Kidney (tissue), 14 donors: ENCODE measurements around the gene PPM1N. TPM values are rescaled to one million over a fixed set of nuclear protein-coding genes. Genes with fewer than 3 reads are reported as not detected.
A peak's percentile ranks its signal among the peaks of the same experiment; 100 is the strongest.

Source experiments
- DNase-seq, 5 donors: peaks; one replicate each; pipeline ENCODE4 v3.0.0-alpha.2; 2013 to 2020
- FAIRE-seq: peaks from 2 replicates; lab custom pipeline; 2012; peaks lifted over from hg19 to GRCh38; lab: Jason Lieb, UNC
- H3K27ac ChIP-seq, 2 donors: one replicate each; pipeline ENCODE4 v1.7.0; 2013; ENCODE audit warnings: low read depth in 2 of 2, low read length in 2 of 2, inconsistent platforms in 1 of 2
- H3K27me3 ChIP-seq: one replicate; pipeline ENCODE4 v1.7.1; 2013; ENCODE audit warnings: low read length, inconsistent platforms; ENCODE audit not compliant: control insufficient read depth, insufficient read depth
- H3K36me3 ChIP-seq, 3 donors: one replicate each; pipeline versions ENCODE4 v1.7.0 to v1.7.1; 2013; ENCODE audit warnings: low read length in 3 of 3, control low read depth in 1 of 3, inconsistent platforms in 1 of 3; ENCODE audit not compliant: insufficient read depth in 3 of 3, control insufficient read depth in 2 of 3
- H3K4me1 ChIP-seq, 3 donors: one replicate each; pipeline versions ENCODE4 v1.7.0 to v1.7.1; 2013; ENCODE audit warnings: low read length in 3 of 3, inconsistent platforms in 1 of 3, low read depth in 1 of 3; ENCODE audit not compliant: control insufficient read depth in 2 of 3, insufficient read depth in 2 of 3
- H3K4me3 ChIP-seq, 3 donors: one replicate each; pipeline versions ENCODE4 v1.7.0 to v1.8.1; 2013; ENCODE audit warnings: low read length in 3 of 3, control low read depth in 1 of 3, inconsistent platforms in 1 of 3
- H3K9ac ChIP-seq, 3 donors: one replicate each; pipeline versions ENCODE4 v1.7.0 to v1.7.1; 2013; ENCODE audit warnings: low read length in 3 of 3, control low read depth in 1 of 3, inconsistent platforms in 1 of 3
- H3K9me3 ChIP-seq, 3 donors: one replicate each; pipeline versions ENCODE4 v1.7.0 to v1.7.1; 2013; ENCODE audit warnings: low read length in 3 of 3, control low read depth in 1 of 3, inconsistent platforms in 1 of 3; ENCODE audit not compliant: control insufficient read depth in 2 of 3, insufficient read depth in 1 of 3
- CTCF ChIP-seq: IDR thresholded peaks from 3 replicates; pipeline ENCODE4 v1.5.1; 2012; ENCODE audit warnings: mild to moderate bottlenecking, moderate library complexity, borderline replicate concordance; ENCODE audit not compliant: insufficient read depth; ENCODE audit errors: extremely low read depth
- intact Hi-C: fragments of 100-400 bp; cut with DNase I; formaldehyde crosslinking; loops from one replicate; pipeline ENCODE4 v1.11.1; 2022
- polyA plus RNA-seq: library from polyadenylated mRNA; stranded (reverse); fragments of 350-450 nt; fragmentation: Illumina TruSeq; extraction: RNeasy Lipid Tissue Mini Kit (QIAGEN cat#74804); gene quantifications from one replicate; pipeline ENCODE4 v1.2.3, GENCODE V29; 2014; ENCODE audit warnings: low read depth, low replicate concordance; ENCODE audit not compliant: insufficient read depth
- total RNA-seq: library from RNA; stranded (reverse); fragmentation: NEBNext Ultra II Directional; extraction: Animal tissue kit (Norgen Biotek cat#: 25700); gene quantifications from one replicate; pipeline ENCODE4 v1.2.1, GENCODE V29; 2021
- donor health status: control.
- donor health status: control.
- donor health status: control.
- donor health status: control.
- donor health status: control.
- donor health status: DM: yes; HTN: yes; CAD: no.
- donor health status: Normal renal cell carcinoma (clear cell type).

Gene PPM1N
- total and polyA plus RNA-seq, 2 donors from 2014 or later, result 0.69 to 2.2 TPM

GRCh38 chr19:45529420-45529785, 31.2 kb downstream of the PPM1N start:
- Histone ChIP-seq H3K9me3 (no peaks in the 10 kb centered on the region), H3K27ac (no peak overlapping the region), H3K4me3 (peak overlapping the region in 1 of 3 donors; percentile 36), H3K27me3 (peaks cover 2% of the 10 kb centered on the region), H3K4me1 (peaks cover 0 to 7% (median 0%) of the 10 kb centered on the region in 3 donors), H3K9ac (no peak overlapping the region), H3K36me3 (peaks cover 4 to 10% (median 5%) of the 10 kb centered on the region in 3 donors)
- intact Hi-C loops, result no loop called here
- DNase-seq, result no peak
- TF ChIP-seq CTCF, result no peak
- FAIRE-seq, result no peak

GRCh38 chr19:45531349-45531748, 33.1 kb downstream of the PPM1N start:
- Histone ChIP-seq H3K27me3 (peaks cover 2% of the 10 kb centered on the region), H3K4me1 (peaks cover 0 to 7% (median 0%) of the 10 kb centered on the region in 3 donors), H3K9me3 (no peaks in the 10 kb centered on the region), H3K27ac (no peak overlapping the region), H3K9ac (no peak overlapping the region), H3K4me3 (no peak overlapping the region), H3K36me3 (no peaks in the 10 kb centered on the region)
- intact Hi-C loops, result no loop called here
- DNase-seq (no peak), FAIRE-seq (no peak)
- TF ChIP-seq CTCF, result no peak

- Histone ChIP-seq H3K27me3 (no peaks in the 10 kb centered on the region), H3K4me1 (no peaks in the 10 kb centered on the region), H3K27ac (no peak overlapping the region), H3K4me3 (no peak overlapping the region), H3K9ac (no peak overlapping the region), H3K9me3 (no peaks in the 10 kb centered on the region), H3K36me3 (no peaks in the 10 kb centered on the region)
- intact Hi-C loops, result no loop called here
- peak in 2 of 5 donors; percentile 29 to 32 for DNase-seq
- no peak for FAIRE-seq
- no peak for TF ChIP-seq CTCF
Measured at GRCh38 chr19:45539459-45539858, 41.2 kb downstream of the PPM1N start.

- Histone ChIP-seq H3K9ac (no peak overlapping the region), H3K4me1 (no peaks in the 10 kb centered on the region), H3K27me3 (no peaks in the 10 kb centered on the region), H3K9me3 (no peaks in the 10 kb centered on the region), H3K36me3 (no peaks in the 10 kb centered on the region), H3K4me3 (no peak overlapping the region), H3K27ac (no peak overlapping the region)
- DNase-seq (no peak), FAIRE-seq (no peak)
- TF ChIP-seq CTCF, result no peak
- intact Hi-C loops, result no loop called here
Measured at GRCh38 chr19:45542234-45542668, 44.0 kb downstream of the PPM1N start.
